Activated naive CD4-positive, alpha-beta T cell treated with anti-CD3 and anti-CD28 coated beads, Interleukin-2, amount 50 U/mL, for 24 hours (primary cell): Measurements from ENCODE around the gene PPFIBP2.
"Not testable (repeated sequence)": the region's sequence is repeated elsewhere in the genome, so short reads cannot be mapped to it uniquely, and the experiment has no call there.

Experiments used
- H3K27ac Mint-ChIP-seq: one replicate; pipeline ENCODE4 v1.8.0; 2021; ENCODE audit warnings: mild to moderate bottlenecking, mixed read lengths
- H3K27me3 Mint-ChIP-seq: one replicate; pipeline ENCODE4 v1.8.0; 2021; ENCODE audit warnings: mixed read lengths
- H3K36me3 Mint-ChIP-seq: one replicate; pipeline ENCODE4 v1.8.0; 2021; ENCODE audit warnings: mixed read lengths
- H3K4me1 Mint-ChIP-seq: one replicate; pipeline ENCODE4 v1.8.0; 2021; ENCODE audit warnings: mixed read lengths
- H3K4me3 Mint-ChIP-seq: one replicate; pipeline ENCODE4 v1.8.0; 2021; ENCODE audit warnings: mild to moderate bottlenecking, mixed read lengths
- H3K9me3 Mint-ChIP-seq: one replicate; pipeline ENCODE4 v1.8.0; 2021; ENCODE audit warnings: mixed read lengths

PPFIBP2 gene

DNA sequence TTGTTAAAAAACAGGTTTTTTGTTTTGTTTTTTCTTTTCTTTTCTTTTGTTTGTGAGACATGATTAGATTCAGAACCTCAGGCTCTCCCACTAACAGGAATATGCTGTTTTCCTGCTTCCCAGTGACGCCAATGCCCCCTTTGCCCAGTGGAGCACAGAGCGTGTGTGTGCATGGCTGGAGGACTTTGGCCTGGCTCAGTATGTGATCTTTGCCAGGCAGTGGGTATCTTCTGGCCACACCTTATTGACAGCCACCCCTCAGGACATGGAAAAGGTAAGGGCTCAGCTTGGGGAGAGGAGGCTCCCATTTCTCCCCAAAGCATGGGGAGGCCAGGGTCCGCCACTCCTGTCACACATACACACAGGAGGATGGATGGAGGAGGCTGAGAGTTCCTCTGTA, 134.5 kb downstream of the PPFIBP2 start:
- H3K36me3 Mint-ChIP-seq, result peaks cover 5% of the 10 kb centered on the region
- no peak overlapping the region for H3K27ac Mint-ChIP-seq
- H3K4me1 Mint-ChIP-seq, result no peaks in the 10 kb centered on the region
- H3K4me3 Mint-ChIP-seq, result no peak overlapping the region
- H3K9me3 Mint-ChIP-seq, result no peaks in the 10 kb centered on the region
- H3K27me3 Mint-ChIP-seq, result no peaks in the 10 kb centered on the region

GRCh38 chr11:7651140-7651551, 137.3 kb downstream of the PPFIBP2 start:
- no peaks in the 10 kb centered on the region for H3K27me3 Mint-ChIP-seq
- no peaks in the 10 kb centered on the region for H3K9me3 Mint-ChIP-seq
- no peaks in the 10 kb centered on the region for H3K4me1 Mint-ChIP-seq
- no peak overlapping the region for H3K4me3 Mint-ChIP-seq
- no peak overlapping the region for H3K27ac Mint-ChIP-seq
- H3K36me3 Mint-ChIP-seq, result peaks cover 4% of the 10 kb centered on the region

GRCh38 chr11:7651700-7652099, 137.9 kb downstream of the PPFIBP2 start:
- Mint-ChIP-seq H3K27ac (no peak overlapping the region), H3K4me3 (no peak overlapping the region), H3K36me3 (peaks cover 4% of the 10 kb centered on the region), H3K4me1 (no peaks in the 10 kb centered on the region), H3K27me3 (no peaks in the 10 kb centered on the region), H3K9me3 (no peaks in the 10 kb centered on the region)

DNA sequence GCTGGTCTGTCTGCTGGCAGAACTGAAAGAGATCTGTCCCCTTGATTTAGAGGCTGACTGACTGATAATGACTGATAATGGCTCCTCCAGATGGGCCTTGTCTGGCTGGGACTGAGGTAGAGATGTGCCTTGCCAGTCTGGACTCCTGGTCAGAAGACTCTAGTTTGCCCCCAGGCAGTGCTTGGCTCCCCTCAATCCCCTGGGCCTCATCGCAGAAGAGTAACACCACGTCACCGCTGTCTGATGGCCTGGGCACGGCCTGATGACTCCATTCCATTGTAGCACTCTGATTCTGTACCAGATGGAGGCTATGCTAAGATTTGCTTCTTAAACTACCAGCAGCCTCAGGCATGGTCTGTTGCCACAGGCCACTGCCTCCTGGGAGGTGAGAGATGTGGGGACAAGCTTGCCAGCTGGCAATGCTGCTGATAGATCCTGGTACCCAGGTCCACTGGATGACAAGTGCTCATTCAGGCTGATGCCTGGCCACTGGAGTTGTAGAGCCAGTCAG, 140.5 kb downstream of the PPFIBP2 start:
- Mint-ChIP-seq H3K4me1 (no peaks in the 10 kb centered on the region), H3K4me3 (no peak overlapping the region), H3K9me3 (no peaks in the 10 kb centered on the region), H3K36me3 (peaks cover 8% of the 10 kb centered on the region), H3K27ac (no peak overlapping the region), H3K27me3 (no peaks in the 10 kb centered on the region)

GRCh38 chr11:7655253-7656217, 141.7 kb downstream of the PPFIBP2 start:
- Mint-ChIP-seq H3K9me3 (no peaks in the 10 kb centered on the region), H3K4me3 (no peak overlapping the region), H3K27ac (no peak overlapping the region), H3K27me3 (no peaks in the 10 kb centered on the region), H3K4me1 (no peaks in the 10 kb centered on the region), H3K36me3 (peaks cover 7% of the 10 kb centered on the region)

DNA sequence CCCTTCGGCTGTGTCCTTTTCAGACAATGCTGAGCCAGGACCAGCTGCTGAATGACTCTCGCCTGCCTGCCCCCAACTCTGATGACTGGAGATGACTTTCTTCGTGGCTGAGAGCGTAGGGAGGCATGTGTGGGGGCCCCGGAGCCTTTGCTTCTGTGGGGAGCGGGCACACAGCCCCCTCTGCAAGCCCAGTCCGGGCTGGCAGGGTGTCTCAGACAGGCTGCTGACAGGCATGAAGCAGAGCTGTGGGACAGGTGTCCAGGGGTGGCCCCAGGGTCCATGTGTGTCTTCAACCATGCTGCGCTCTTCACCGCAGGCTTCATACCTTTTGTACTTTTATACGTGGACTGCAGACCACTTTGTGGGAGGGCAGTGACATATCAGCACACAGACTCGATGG, 142.9 kb downstream of the PPFIBP2 start:
- H3K4me3 Mint-ChIP-seq, result no peak overlapping the region

DNA sequence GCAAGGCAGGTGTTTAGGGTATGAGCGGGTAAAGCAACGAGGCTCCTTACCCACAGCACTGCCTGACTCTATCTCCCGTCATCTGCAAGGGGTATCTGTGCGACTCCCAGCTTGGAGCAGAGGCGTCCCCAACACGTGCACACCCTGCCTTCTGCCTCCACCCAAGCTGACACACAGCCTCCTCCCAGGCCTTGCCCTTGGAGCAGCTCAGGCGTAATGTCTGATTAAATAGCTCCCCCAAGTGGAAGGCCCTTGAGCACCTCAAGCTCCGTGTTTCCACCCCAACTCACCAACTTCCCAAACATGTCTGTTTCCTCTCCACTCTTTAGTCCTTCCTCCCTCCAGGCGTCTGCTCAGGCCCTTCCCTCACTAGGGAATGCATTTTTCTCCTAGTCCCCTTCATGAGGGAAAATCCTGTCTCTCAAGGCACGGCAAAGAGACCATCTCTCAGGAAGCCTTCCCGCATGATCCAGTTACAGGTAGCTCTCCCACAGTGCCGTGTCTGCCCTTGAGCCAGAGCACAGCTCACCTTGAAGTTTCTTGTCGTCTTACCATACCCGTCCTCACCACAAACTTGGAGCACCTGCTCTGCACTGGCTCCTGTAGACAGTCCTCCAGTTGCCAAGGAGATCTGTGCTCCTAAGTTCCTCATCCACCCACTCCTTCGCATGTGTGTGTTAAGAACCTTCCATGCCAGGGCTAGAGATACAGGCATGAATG, 143.7 kb downstream of the PPFIBP2 start:
- no peaks in the 10 kb centered on the region for H3K9me3 Mint-ChIP-seq
- H3K4me1 Mint-ChIP-seq, result no peaks in the 10 kb centered on the region
- H3K27ac Mint-ChIP-seq, result no peak overlapping the region
- H3K4me3 Mint-ChIP-seq, result no peak overlapping the region
- H3K36me3 Mint-ChIP-seq, result peaks cover 4% of the 10 kb centered on the region
- no peaks in the 10 kb centered on the region for H3K27me3 Mint-ChIP-seq

More for the DNA sequence above, 142.9 kb downstream of the PPFIBP2 start:
- no peaks in the 10 kb centered on the region for H3K27me3 Mint-ChIP-seq
- H3K36me3 Mint-ChIP-seq, result peaks cover 7% of the 10 kb centered on the region
- no peaks in the 10 kb centered on the region for H3K9me3 Mint-ChIP-seq
- no peaks in the 10 kb centered on the region for H3K4me1 Mint-ChIP-seq
- no peak overlapping the region for H3K27ac Mint-ChIP-seq

- H3K9me3 Mint-ChIP-seq, H3K27ac Mint-ChIP-seq, H3K4me3 Mint-ChIP-seq, H3K4me1 Mint-ChIP-seq, H3K27me3 Mint-ChIP-seq, H3K36me3 Mint-ChIP-seq: not testable (repeated sequence)
Observed at GRCh38 chr11:7663531-7663930, 149.7 kb downstream of the PPFIBP2 start.

DNA sequence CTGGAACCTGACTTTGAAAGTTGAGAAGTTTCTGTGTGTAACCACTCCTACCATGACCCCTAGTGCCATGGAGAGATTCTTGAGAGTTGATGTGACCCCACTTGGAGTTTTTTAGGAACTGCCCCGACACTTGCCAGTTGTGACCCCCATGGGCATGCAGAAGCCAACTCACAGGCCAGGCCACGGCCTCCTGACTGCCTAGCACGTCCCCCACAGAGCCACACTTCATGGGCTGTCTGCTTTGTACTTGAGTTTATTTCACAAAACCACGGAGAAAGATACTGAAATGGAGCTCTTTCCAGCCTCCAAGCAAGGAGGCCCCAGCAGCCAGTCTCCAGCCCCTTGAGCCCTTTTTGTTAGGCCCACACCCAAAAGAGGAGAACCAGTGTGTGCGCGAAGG, 151.1 kb downstream of the PPFIBP2 start:
- Mint-ChIP-seq H3K27me3 (no peaks in the 10 kb centered on the region), H3K9me3 (no peaks in the 10 kb centered on the region), H3K36me3 (peaks cover 4% of the 10 kb centered on the region), H3K27ac (no peak overlapping the region), H3K4me1 (no peaks in the 10 kb centered on the region), H3K4me3 (no peak overlapping the region)

GRCh38 chr11:7665473-7666291, 151.9 kb downstream of the PPFIBP2 start:
- Mint-ChIP-seq H3K27ac (no peak overlapping the region), H3K4me1 (no peaks in the 10 kb centered on the region), H3K27me3 (peaks cover 2% of the 10 kb centered on the region)

GRCh38 chr11:7666292-7666866, 152.6 kb downstream of the PPFIBP2 start:
- Mint-ChIP-seq H3K27ac (no peak overlapping the region), H3K27me3 (peaks cover 4% of the 10 kb centered on the region), H3K36me3 (peaks cover 4% of the 10 kb centered on the region), H3K9me3 (no peaks in the 10 kb centered on the region), H3K4me1 (no peaks in the 10 kb centered on the region), H3K4me3 (no peak overlapping the region)

More at GRCh38 chr11:7665473-7666291, 151.9 kb downstream of the PPFIBP2 start:
- Mint-ChIP-seq H3K4me3 (no peak overlapping the region), H3K36me3 (peaks cover 4% of the 10 kb centered on the region), H3K9me3 (no peaks in the 10 kb centered on the region)

DNA sequence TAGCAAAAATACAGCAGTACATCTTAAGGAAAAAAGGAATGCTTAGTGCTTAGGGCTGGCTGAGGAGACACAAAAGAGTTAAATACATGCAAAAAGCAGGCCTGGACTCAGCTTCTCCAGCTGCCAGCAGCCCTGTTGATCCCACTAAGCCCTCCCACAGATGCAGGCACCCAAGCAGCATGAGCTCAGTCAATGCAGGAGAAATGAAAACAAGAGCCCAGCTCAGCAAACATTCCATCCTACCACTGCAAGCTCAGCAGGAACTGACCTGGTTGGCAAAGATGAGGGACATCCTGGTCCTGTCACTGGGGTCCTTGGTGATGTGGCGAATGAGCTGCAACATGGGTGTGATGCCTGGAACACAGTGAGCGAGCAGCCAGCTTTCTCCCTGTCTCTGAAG, 153.7 kb downstream of the PPFIBP2 start:
- Mint-ChIP-seq H3K4me3 (no peak overlapping the region), H3K36me3 (peaks cover 4% of the 10 kb centered on the region), H3K27me3 (peaks cover 7% of the 10 kb centered on the region), H3K9me3 (no peaks in the 10 kb centered on the region), H3K27ac (no peak overlapping the region), H3K4me1 (no peaks in the 10 kb centered on the region)

GRCh38 chr11:7668464-7668863, 154.7 kb downstream of the PPFIBP2 start:
- Mint-ChIP-seq H3K4me3 (no peak overlapping the region), H3K9me3 (no peaks in the 10 kb centered on the region), H3K27ac (no peak overlapping the region), H3K36me3 (peaks cover 4% of the 10 kb centered on the region), H3K4me1 (no peaks in the 10 kb centered on the region), H3K27me3 (peaks cover 7% of the 10 kb centered on the region)

- no peak overlapping the region for H3K4me3 Mint-ChIP-seq
- no peak overlapping the region for H3K27ac Mint-ChIP-seq
- no peaks in the 10 kb centered on the region for H3K9me3 Mint-ChIP-seq
- H3K36me3 Mint-ChIP-seq, result peaks cover 4% of the 10 kb centered on the region
- H3K27me3 Mint-ChIP-seq, result peaks cover 7% of the 10 kb centered on the region
- H3K4me1 Mint-ChIP-seq, result peaks cover 1% of the 10 kb centered on the region
Observed at GRCh38 chr11:7668911-7669310, 155.1 kb downstream of the PPFIBP2 start.

DNA sequence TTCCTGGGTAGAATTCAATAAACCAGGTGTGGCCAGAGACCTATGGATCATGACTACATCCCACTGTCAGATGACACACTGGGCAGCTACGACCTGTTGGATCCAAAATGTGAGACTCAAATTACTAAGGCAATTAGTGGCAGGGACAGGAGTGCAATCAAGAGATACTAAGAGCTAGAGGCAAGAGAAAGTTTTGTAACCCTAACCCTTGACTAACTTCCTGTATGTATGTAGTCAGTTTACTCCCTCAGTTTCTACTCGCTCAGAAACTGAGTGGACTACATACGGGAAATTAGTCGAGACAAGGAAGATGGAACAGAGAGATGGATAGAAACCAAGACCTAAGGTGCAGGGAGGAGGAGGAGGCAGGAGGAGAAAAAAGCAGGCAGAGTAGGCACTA, 156.8 kb downstream of the PPFIBP2 start:
- peaks cover 22% of the 10 kb centered on the region for H3K27me3 Mint-ChIP-seq
- H3K4me1 Mint-ChIP-seq, result peaks cover 5% of the 10 kb centered on the region
- H3K4me3 Mint-ChIP-seq, result no peak overlapping the region
- H3K9me3 Mint-ChIP-seq, result no peaks in the 10 kb centered on the region
- no peaks in the 10 kb centered on the region for H3K36me3 Mint-ChIP-seq
- H3K27ac Mint-ChIP-seq, result no peak overlapping the region
